ENCODE data around the gene ATP13A3.

Gene ATP13A3

GRCh38 chr3:194390835-194391234 is 96.0 kb downstream of the ATP13A3 start:
- no peak for DNase-seq

GRCh38 chr3:194389269-194389668 is 97.5 kb downstream of the ATP13A3 start:
- DNase-seq, result no peak

- DNase-seq, result no peak
Measured at GRCh38 chr3:194387926-194388418, 98.8 kb downstream of the ATP13A3 start.

GRCh38 chr3:194387276-194387675 is 99.5 kb downstream of the ATP13A3 start:
- DNase-seq, result no peak

GRCh38 chr3:194386648-194387047 is 100.2 kb downstream of the ATP13A3 start:
- no peak for DNase-seq

GRCh38 chr3:194386066-194386465 is 100.7 kb downstream of the ATP13A3 start:
- no peak for DNase-seq

GRCh38 chr3:194384569-194385001 is 102.2 kb downstream of the ATP13A3 start:
- DNase-seq, result no peak

GRCh38 chr3:194384156-194384555 is 102.6 kb downstream of the ATP13A3 start:
- DNase-seq, result no peak

- no peak for DNase-seq
Measured at GRCh38 chr3:194383276-194383940, 103.4 kb downstream of the ATP13A3 start.

- no peak for DNase-seq
Measured at GRCh38 chr3:194382892-194383223, 103.9 kb downstream of the ATP13A3 start.

GRCh38 chr3:194382196-194382891 is 104.5 kb downstream of the ATP13A3 start:
- DNase-seq, result no peak

- no peak for DNase-seq
Measured at GRCh38 chr3:194381460-194381875, 105.3 kb downstream of the ATP13A3 start.

GRCh38 chr3:194380326-194380725 is 106.5 kb downstream of the ATP13A3 start:
- DNase-seq, result no peak

- DNase-seq, result no peak
Measured at GRCh38 chr3:194379651-194380050, 107.2 kb downstream of the ATP13A3 start.

GRCh38 chr3:194379231-194379630 is 107.6 kb downstream of the ATP13A3 start:
- no peak for DNase-seq

GRCh38 chr3:194377708-194378107 is 109.1 kb downstream of the ATP13A3 start:
- DNase-seq, result no peak

GRCh38 chr3:194376241-194376560 is 110.6 kb downstream of the ATP13A3 start:
- no peak for DNase-seq

- DNase-seq, result no peak
Measured at GRCh38 chr3:194375473-194376240, 111.1 kb downstream of the ATP13A3 start.

GRCh38 chr3:194374935-194375334 is 111.9 kb downstream of the ATP13A3 start:
- DNase-seq, result no peak

GRCh38 chr3:194373899-194374298 is 112.9 kb downstream of the ATP13A3 start:
- no peak for DNase-seq

- no peak for DNase-seq
Measured at GRCh38 chr3:194373028-194373427, 113.8 kb downstream of the ATP13A3 start.

GRCh38 chr3:194370753-194371152 is 116.0 kb downstream of the ATP13A3 start:
- DNase-seq, result no peak

- no peak for DNase-seq
Measured at GRCh38 chr3:194369522-194370279, 117.1 kb downstream of the ATP13A3 start, which contains the start of gene LRRC15. Gene LRRC15, minus strand, starts transcription at chr3:194369743. Its CDS starts 8,700 bp downstream, at chr3:194361043.
